PFSK-1 (cell line): Measurements from ENCODE around the gene PHACTR1.

Source experiments
- FOXP2 ChIP-seq: optimal IDR thresholded peaks from 2 replicates; pipeline ENCODE3; 2011; ENCODE audit warnings: borderline replicate concordance, control low read depth, inconsistent platforms; ENCODE audit not compliant: insufficient read depth; ENCODE audit errors: extremely low read length, extremely low read depth
- POLR2AphosphoS5 ChIP-seq: IDR thresholded peaks from 2 replicates; pipeline ENCODE4 v1.6.1; 2012; ENCODE audit warnings: low read depth, mild to moderate bottlenecking, control low read depth, low read length, moderate library complexity
- REST ChIP-seq, 2 experiments: IDR thresholded peaks; 2 replicates each; pipeline versions ENCODE4 v1.6.1 to v1.8.0; 2011 to 2012; ENCODE audit warnings: low read depth in 2 of 2, low read length in 2 of 2, control low read depth in 1 of 2, inconsistent platforms in 1 of 2, mild to moderate bottlenecking in 1 of 2, moderate library complexity in 1 of 2; ENCODE audit not compliant: insufficient read depth in 1 of 2
- TAF1 ChIP-seq: IDR thresholded peaks from 2 replicates; pipeline ENCODE4 v1.6.1; 2012; ENCODE audit warnings: low read length, control low read depth, borderline replicate concordance; ENCODE audit not compliant: insufficient read depth

GRCh38 chr6:13152764-13153163 lies 436.2 kb downstream of the PHACTR1 start:
- TF ChIP-seq TAF1 = no peak
- TF ChIP-seq POLR2AphosphoS5 = no peak
- TF ChIP-seq FOXP2 = no peak
- no peak for TF ChIP-seq REST (IDR thresholded peaks at IDR 0.05; ENCODE audit: insufficient read depth in 1 of 2, low read depth in 2 of 2, low read length in 2 of 2)
